LoVo (cell line): Measurements from ENCODE around the gene FHL2.
"Not testable (repeated sequence)": the region's sequence is repeated elsewhere in the genome, so short reads cannot be mapped to it uniquely, and the experiment has no call there.

ENCODE experiments used
- DNase-seq: peaks from one replicate; pipeline ENCODE4 v3.0.0-alpha.2; 2016; ENCODE audit warnings: low spot score

Gene FHL2

DNA sequence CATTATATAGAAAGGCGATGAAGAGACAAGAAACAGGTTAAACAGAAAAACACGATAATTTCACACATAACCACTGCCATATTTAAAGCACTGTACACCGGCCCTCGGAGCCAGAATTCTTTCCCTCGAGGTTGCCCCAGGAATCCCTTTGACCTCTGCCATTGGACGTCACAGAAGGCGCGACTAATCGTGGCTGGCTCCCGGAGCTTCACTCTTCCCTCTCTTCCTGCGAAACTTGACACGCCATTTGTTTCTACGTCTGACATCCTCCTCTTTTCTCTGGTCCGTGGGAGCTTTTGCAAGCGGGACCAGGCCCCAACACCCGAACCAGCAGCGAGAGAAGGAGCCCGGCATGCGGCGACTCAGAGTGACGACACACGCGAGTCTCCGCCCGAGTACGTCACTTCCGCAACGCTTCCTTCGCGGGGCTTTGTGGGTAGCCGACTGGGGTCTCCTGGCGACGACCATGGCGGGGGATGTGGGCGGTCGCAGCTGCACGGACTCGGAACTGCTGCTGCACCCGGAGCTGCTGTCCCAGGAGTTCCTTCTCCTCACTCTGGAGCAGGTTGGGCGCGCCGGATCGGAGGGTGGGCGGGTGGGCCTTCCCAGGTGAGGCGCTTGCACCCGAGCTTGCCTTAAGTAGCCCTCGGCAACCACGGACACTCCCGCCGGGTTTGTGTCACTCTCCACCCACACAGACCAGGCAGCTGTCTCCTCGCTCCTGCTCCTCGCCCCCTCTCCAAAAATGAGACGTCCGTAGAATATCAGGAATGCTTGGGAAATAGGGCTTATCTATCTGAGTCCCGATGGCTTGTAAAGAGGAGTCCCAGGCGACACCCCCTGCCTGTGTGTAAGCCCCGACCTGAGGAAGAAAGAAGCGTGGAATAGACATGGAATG lies 61.5 kb downstream of the FHL2 start, which contains the start of gene C2orf49:
C2orf49 (plus strand) TSS at position 419 of the 898 bp plus-strand sequence; CDS start at position 467, 48 bp downstream.
- peak; percentile 87 for DNase-seq

DNA sequence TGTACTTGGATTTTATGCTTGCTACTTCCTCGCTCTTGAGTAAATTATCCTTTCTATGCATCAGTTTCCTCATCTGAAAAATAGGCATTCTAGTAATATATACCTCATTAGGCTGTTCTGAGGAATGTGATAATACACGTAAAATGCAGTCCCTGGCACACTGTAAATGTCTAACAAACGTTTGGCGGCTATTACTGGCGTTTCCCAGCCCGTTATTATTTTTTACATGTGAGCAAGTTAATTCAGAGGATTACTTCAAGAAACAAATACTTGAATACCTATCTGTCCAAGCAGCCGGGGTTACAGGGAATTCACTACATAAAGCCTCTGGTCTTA lies 62.1 kb downstream of the FHL2 start:
- no peak for DNase-seq

DNA sequence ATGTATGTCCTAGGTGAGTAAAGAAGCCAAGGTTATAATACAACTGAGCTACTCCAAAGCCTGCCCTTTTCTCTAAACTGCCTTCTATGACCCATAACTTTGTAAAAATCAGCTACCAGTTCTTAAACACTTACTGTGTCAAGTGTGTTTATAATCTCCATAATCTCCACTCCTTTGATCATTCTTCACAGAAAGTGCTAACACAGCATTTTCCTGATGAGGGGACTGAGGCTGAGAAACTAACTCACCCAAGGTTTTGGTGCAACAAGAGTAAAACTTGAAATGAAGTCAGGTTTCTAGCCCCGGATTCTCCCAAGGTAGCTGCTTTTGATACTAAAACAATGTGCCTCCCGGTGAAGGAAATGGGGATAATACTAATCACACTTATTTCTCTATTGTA lies 63.4 kb downstream of the FHL2 start:
- no peak for DNase-seq

DNA sequence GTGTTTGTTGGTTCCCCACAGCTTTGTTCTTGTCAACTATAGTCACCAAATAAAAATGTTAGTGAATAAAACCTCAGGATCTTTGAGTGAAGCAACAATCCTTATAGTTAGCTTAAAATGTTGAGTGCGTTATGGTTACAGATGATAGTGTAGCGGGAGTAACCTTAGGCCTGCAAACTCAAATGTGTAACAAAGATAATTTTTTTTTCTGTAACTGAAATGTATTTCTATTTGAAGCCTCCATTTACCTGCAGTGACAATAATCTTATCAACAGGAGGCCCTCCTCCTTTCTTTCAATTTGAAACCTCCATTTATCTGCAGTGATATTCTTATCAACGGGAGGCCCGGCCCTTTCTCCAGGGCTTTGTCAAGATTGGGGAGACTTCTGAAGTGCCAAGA lies 64.6 kb downstream of the FHL2 start:
- DNase-seq = no peak

DNA sequence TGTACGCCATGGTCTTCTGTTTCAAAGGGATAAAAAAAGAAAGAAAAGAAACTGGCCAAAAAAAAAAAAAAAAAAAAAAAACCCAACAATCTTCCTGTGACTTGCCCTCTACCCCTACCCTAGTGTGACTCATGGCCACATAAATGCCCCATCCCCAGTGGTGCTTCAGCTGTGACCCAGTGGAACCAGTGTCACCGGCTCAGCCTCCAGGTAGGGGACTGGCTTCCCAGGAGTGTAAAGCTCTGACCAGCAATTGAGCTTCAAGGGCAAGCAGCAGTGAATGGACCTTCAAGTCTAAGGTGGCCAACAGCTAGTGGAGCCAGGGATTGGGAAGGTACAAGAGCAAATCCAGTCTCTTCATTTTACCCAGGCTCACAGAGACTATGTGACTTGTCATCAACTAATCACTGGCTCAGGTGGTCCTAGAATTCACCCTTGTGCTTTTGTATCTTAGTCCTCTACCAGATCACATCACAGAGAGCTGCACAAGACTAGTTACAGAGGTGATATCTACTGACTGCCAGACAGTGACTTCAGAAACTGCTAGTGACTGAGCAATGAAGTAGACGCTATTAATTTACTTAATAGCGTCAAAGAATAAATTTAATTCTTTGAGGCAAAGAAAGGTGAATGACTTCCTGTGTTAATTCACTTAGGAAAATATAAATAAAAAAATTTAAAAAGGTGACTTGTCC lies 68.0 kb downstream of the FHL2 start:
- peak; percentile 46 for DNase-seq

DNA sequence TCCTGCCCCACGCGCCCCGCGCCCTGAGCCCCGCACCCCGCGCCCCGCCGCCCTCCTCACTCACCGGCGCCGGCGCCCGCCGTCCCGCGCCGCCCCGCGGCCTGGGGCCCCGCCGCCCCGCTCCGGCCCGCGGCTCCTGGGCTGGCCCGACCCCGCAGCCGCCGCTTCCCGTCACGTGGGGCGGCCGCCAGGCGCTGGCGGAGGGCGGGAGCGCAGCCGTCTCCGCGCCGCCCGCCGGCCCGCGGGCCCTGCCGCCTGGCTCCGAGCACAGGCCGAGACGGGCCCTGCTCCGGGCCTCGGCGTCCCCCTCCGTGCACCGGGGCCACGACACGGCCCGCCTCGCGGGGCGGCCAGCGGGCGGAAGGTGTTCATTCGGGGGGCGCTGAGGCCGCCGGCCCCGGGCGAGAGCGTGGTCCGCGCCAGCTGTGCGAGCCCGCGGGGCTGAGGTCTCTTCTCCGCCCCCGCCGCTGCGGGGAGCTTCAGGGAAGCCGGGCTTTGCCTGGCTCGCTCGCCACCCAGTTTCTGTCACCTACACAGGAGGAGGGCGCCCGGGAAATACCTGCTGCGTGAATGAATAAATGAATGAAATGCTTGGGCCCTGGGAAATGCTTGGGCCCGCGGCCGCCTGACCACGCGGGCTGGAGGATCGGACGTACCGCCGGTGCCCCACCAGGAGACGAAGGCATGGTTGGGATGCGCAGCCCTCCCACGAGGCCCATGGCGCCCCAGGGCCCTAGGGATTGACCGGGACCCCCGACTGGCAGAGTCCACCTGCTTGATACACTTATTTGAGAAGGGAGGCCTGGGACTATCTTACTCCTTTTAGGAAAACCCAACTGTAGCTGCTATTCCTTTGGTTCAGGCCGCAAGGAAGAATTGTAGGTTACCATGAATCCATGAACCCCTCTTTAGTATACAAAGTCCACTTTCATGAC lies 69.0 kb downstream of the FHL2 start, which contains the start of gene TGFBRAP1:
TGFBRAP1 (minus strand) TSS at position 175 of the 935 bp plus-strand sequence. CDS start 21,434 bp downstream, outside the sequence.
- peak; percentile 47 for DNase-seq

DNA sequence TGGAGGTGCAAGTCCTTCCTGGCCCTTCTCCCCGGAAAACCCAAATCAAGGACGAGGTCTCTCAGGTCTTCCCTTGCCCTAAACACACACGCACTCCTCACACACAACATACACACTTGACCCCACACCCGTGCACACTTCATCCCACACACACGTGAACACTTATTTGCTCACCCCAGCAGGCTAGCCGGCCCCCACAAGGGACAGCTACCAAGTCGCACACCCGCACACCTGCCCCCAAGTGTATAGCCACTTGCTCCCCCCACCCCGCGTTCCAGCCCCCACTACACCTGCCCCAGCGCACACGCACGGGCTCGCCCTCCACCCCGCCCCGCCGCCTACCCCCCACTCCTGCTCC lies 69.7 kb downstream of the FHL2 start:
- no peak for DNase-seq

DNA sequence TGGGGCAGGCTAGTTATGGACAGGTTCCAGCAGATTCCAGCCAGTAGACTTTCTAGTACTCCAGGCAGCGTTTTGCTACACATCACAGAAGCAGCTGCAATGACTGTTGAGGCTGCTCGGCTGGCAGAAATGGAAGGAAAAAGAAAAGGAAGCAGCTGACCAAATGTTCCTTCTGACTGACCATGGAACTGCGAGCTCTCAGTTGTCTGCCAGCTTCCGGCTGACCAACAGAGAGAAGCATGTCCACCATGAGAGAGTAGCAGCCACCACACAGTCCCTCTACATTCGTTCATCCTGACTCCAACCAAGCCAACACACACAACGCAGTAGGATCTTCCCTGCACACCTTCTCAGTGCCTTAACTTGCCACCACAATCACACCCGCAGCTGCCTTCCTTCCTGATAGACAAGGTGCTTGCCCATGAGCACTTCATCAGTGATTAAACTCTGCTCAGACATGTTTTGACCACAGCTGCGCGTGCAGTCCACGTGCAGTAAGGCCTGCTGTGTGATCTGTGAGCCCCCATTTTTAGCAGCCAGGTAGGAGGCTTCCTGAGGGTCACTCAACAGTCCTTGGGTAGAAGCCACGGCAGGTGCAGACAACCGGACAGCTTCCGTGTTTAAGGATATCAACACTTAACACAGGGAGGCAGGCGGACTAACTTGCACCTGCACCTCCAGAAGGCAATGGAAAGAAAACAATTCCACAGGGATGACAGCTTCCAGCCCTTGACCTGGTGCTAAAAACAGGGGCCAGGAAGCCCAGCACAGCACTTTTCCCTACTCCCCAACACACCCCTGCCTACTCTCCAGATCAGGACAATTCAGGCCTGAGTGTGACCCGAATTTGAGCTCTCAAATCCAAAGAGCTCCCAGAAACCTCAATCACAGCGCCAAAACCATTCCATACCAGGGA lies 70.3 kb downstream of the FHL2 start:
- no peak for DNase-seq

DNA sequence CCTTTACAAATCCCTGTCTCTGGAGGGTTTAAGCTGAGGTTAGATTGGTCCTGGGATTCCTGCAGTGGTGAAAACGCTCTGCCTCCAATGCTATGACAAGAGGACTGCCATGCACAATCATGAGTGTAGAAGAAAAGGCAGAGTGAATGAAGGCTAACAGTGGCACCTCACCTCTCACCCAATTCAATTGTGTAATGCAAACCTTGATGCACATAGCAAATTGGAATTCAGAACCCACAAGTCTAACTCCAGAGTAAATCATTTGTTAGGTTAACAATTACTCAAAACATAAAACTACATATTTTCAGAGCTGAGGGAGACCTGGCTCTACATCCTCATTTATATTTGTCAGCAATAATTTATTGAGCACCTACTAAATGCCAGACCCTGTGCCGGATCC lies 71.2 kb downstream of the FHL2 start:
- DNase-seq = no peak

DNA sequence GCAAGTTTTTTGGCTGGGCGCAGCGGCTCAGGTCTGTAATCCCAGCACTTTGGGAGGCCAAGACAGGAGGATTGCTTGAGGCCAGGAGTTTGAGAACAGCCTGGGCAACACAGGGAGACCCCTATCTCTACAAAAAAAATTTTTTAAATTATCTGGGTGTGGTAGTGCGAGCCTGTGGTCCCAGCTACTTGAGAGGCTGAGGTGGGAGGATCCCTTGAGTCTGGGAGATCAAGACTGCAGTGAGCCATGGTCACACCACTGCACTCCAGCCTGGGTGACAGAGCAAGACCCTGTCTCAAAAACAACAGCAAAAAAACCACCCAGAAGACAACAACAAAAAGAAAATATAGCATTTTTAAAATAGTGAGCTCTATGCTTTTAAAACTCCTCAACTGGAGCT lies 71.6 kb downstream of the FHL2 start:
- not testable (repeated sequence) for DNase-seq

DNA sequence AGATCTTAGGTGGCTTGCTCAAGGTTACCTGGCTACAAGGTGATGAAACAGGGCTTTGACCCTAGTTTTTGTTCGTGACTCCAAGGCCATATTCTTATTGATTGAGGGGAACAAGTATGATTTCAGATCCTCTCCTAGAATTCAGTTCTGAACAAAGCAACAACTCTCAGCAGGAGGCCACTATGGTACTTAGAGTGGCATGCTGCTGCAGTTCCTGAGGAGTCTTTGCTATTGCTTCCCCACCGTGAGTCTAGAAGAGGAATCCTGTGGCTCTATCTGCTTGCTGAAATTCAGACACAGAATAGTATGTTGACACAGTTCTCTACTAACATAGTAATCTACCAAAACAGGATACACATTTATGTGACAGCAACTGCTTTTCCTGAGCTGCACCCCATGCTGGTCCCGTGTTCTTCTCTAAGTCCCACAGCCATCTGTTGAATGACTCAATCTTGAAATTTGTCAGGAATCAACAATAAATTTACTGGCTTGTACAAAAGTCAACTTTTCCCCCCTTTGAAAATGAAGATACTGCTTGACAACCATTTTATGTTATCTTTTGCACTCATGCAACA lies 73.4 kb downstream of the FHL2 start:
- DNase-seq = no peak

DNA sequence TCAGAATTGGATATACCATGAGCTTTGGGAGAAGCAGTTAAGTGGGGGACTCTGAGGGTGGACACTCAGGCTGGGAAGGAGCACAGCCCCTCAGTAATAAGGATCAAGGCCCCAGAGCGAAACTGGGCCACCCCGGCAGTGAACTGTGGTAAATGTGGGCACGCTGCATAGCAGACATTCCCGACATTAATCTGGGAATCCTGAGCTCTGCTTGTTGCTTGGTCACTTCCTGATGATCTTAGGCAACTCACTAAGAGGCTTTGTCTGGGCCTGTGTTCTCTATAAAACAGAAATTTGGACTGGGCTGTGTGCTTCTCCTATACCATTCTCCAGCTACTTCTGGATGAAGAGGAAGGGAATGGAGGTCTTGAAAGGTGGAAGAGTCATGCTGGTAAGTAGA lies 74.1 kb downstream of the FHL2 start:
- peak; percentile 22 for DNase-seq

DNA sequence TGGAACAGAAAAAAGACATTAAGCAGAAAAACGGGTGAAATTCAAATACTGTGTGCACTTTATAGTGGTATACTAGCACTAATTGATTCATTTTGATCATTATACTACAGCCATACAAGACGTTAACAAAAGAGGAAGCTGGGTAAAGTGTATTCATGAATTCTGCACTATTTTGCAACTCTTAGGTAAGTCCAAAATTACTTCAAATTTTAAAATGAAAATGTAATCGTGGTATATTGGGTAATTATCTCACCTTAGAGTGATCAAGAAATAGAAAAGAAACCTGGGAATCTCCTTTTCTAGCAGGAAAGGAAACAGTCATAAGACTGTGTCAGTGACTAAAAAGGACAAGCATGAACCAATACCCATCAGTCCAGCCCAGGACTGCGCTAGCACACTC lies 74.8 kb downstream of the FHL2 start:
- DNase-seq = no peak

DNA sequence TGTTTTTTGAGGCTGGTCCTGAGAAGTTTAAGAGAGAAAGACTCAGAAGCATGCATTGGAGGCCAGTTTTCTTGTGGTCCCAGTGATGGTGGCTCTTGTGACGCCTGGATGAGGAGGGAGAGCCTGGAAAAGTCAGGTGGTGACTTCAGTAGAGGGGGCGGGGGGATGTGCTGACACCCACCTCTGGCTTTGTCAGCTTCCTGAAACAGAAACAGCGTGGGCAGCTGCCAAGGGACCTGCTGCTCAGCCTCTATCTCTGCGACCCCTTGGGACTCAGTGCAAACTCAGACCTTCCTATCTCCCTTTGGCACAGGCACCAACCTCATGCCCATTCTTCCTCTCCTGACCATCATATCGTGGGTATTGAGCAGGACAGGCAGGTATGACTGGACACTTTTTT lies 75.7 kb downstream of the FHL2 start:
- no peak for DNase-seq

DNA sequence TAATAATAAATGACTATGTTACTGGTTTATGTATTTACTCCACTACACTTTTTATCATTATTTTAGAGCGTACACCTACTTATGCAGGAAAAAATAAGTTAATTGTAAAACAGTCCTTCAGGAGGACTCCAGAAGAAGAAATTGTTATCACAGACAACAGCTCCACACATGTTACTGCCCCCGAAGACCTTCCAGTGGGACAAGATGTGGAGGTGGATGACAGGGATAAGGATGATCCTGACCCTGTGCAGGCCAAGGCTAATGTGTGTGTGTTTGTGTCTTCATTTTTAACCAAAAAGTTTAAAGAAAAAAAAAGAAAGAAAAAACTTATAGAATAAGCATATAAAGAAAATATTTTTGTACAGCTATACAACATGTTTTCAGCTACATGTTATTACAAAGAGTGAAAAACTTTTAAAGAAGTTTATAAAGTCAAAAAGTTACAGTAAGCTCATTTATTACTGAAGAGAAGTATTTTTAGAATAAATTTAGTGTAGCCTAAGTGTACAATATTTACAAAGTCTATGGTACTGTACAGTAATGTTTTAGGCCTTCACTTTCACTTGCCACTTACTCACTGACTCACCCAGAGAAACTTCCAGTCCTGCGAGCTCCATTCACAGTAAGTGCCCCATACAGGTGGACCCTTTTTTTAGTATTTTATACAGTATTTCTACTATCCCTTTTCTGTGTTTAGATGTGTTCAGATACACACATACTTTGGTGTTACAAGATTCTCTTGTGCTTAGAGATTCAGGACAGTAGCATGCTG lies 76.8 kb downstream of the FHL2 start:
- no peak for DNase-seq

DNA sequence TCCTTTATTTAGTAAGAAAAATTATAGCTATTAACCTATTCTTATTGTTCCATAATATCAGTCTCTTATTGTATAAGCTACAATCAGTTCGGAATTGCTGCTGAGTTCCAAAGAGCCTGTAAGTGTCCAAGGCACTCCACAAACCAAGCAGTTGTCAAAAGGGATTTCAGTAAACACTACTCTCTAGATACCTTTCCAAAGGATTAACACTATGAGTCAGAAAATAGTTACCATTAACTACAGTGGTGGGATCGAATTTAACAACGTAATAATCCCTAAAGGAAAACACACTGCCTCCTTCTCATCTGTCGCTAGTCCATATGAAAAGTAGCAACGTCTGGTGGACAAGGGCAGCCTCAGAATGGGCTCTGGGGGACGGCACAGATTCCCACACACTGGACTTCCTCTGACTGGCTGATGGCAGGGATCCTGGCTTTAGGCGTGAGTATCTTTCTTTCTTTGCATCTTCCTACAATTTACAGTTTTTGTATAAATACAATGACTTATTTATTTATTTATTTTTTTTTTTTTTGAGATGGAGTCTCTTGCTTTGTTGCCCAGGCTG lies 78.1 kb downstream of the FHL2 start:
- DNase-seq = no peak

DNA sequence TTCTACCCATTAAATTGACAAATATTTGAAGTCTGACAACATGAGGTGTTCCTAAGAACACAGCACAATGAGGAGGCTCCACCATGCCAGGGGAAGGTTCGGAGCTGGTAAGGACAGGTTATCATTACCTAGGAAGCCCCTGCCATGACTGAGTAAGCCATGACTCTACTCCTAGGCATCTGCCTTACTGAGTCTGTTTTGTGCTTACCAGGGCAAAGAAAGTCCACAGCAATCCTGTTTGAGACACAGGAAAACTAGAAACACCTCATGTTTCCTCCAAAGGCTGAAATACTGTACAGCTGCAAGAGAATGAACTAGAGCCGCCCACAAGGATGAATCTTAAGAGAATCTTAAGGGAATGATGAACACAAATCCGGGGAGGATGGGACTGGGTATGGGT lies 80.9 kb downstream of the FHL2 start:
- no peak for DNase-seq

DNA sequence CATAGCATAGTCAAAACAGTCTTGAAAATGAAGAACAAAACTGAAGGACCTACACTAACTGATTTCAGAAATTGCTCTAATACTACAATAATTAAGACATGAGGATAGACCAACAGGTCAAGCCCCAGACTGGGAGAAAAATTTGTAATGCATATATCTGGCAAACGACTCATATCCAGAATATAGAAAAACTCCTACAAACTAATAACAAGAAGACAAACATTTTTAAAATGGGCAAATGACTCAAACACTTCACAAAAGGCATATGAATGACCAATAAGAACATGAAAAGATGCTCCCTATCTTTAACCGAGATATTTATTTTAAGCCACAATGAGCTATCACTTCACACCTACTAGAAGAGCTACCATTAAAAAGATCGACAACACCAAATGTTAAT lies 83.5 kb downstream of the FHL2 start:
- no peak for DNase-seq

DNA sequence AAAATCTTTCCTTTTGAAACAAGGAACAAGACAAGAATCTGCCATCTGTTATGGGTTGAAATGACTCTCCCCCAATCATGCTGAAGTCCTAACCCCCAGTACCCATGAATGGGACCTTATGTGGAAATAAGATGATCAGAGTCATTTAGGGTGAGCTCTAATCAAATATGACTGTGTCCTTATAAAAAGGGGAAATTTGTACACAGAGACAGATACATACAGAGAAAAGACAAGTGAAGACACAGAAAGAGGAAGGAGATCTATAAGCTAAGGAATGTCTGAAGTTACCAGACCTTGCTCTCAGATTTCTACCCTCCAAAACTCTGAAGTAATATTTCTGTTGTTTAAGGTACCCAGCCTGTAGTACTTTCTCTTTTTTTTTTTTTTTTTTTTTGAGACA lies 85.0 kb downstream of the FHL2 start:
- DNase-seq = no peak
